Stimulated activated effector memory CD8-positive, alpha-beta T cell treated with anti-CD3 and anti-CD28 coated beads, Interleukin-12 subunit alpha, Interleukin-12 subunit beta, amount 100 ng/mL, for 72 hours (primary cell): ENCODE measurements around the gene STAP1.
"Not testable (repeated sequence)": the region's sequence is repeated elsewhere in the genome, so short reads cannot be mapped to it uniquely, and the experiment has no call there.

Source experiments
- ATAC-seq: fragments of 150-1000 bp; cut with Tn5 transposase; 2 replicates; pipeline ENCODE4 v1.10.0; 2021
- DNase-seq, 2 donors: peaks; one replicate each; pipeline ENCODE4 v3.0.0; 2021 to 2022; ENCODE audit warnings: low spot score in 2 of 2
- H3K27ac Mint-ChIP-seq: one replicate; pipeline ENCODE4 v1.8.0; 2022; ENCODE audit warnings: mild to moderate bottlenecking, mixed read lengths
- H3K36me3 Mint-ChIP-seq: one replicate; pipeline ENCODE4 v1.8.0; 2022; ENCODE audit warnings: mild to moderate bottlenecking, mixed read lengths
- H3K4me1 Mint-ChIP-seq: one replicate; pipeline ENCODE4 v1.8.0; 2022; ENCODE audit warnings: mixed read lengths
- H3K4me3 Mint-ChIP-seq: one replicate; pipeline ENCODE4 v1.8.0; 2022; ENCODE audit warnings: mild to moderate bottlenecking, mixed read lengths
- H3K9me3 Mint-ChIP-seq: one replicate; pipeline ENCODE4 v1.8.0; 2022; ENCODE audit warnings: mixed read lengths

The STAP1 gene

DNA sequence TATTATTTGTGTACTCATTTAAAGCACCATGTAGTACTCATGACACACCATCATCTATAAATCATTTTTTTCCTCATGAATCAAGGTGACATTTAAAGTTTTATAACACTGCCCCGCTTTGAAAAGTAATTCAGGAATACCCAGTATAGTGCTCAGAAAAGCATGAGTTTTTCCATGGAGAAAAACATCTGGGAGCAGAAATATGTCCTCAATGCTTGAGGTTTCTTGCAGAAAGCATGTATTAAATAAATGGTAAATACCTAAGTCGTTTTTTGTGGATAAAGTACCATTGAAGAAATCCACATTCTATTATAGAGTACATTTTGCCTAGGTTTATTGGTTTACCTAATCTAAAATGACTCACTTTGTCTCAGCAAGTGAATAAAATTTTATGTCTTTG is 76.2 kb downstream of the STAP1 start:
- Mint-ChIP-seq H3K4me3 (no peak overlapping the region), H3K27ac (no peak overlapping the region), H3K4me1 (no peaks in the 10 kb centered on the region), H3K9me3 (no peaks in the 10 kb centered on the region), H3K36me3 (peaks cover 88% of the 10 kb centered on the region)
- DNase-seq (no peak), ATAC-seq (no peak)

DNA sequence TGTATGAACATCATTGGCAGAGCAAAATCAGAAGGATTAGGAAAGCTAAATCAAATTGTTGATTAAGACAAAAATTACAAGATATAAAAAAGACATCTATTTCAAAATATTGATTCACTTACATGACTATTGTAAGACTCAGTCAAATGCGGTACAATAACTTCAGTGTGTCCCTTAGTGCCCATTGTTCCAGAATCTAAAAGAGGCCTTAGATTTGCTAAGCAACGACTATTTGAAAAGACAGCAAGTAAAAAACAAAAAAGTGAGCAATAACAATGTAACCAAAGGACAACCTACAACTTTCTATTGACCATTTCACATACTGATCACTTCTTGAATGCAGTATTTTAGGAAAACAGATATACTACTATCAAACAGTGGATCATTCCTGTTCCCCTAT is 76.8 kb downstream of the STAP1 start:
- DNase-seq = no peak
- H3K4me1 Mint-ChIP-seq = no peaks in the 10 kb centered on the region
- no peak overlapping the region for H3K27ac Mint-ChIP-seq
- peaks cover 88% of the 10 kb centered on the region for H3K36me3 Mint-ChIP-seq
- no peak overlapping the region for H3K4me3 Mint-ChIP-seq
- no peak for ATAC-seq
- no peaks in the 10 kb centered on the region for H3K9me3 Mint-ChIP-seq

DNA sequence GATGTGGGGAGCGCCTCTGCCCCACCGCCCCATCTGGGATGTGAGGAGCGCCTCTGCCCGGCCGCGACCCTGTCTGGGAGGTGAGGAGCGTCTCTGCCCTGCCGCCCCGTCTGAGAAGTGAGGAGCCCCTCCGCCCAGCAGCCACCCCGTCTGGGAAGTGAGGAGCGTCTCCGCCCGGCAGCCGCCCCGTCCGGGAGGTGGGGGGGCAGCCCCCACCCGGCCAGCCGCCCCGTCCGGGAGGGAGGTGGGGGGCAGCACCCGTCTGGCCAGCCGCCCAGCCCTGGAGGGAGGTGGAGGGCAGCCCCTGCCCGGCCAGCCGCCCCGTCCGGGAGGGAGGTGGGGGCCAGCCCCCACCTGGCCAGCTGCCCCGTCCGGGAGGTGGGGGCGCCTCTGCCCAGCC is 78.5 kb downstream of the STAP1 start:
- not testable (repeated sequence) for DNase-seq, ATAC-seq, H3K9me3 Mint-ChIP-seq, H3K27ac Mint-ChIP-seq, H3K4me3 Mint-ChIP-seq, H3K4me1 Mint-ChIP-seq
- H3K36me3 Mint-ChIP-seq = peaks cover 86% of the 10 kb centered on the region

DNA sequence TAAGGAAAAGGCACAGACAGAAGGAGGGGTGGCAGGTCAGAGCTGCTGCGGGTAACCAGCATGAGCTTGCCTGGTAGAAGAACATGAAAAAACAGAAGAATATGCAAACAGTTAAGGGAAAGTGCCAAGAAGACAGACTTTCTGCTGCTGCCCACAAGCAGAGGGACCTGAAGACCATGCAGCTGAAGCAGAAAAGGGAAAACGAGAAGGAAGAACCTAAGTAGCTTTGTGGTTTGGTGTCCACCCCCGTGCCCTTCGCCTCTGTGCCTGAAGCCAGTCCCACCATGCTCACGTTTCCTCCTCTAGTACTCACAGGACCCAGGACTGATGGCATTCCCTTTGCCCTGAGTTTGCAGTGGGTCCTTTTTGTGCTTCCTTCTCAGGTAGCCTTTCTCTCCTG is 79.6 kb downstream of the STAP1 start:
- Mint-ChIP-seq H3K4me3 (no peak overlapping the region), H3K4me1 (no peaks in the 10 kb centered on the region), H3K27ac (no peak overlapping the region), H3K9me3 (no peaks in the 10 kb centered on the region), H3K36me3 (peaks cover 82% of the 10 kb centered on the region)
- no peak for DNase-seq
- ATAC-seq = no peak

DNA sequence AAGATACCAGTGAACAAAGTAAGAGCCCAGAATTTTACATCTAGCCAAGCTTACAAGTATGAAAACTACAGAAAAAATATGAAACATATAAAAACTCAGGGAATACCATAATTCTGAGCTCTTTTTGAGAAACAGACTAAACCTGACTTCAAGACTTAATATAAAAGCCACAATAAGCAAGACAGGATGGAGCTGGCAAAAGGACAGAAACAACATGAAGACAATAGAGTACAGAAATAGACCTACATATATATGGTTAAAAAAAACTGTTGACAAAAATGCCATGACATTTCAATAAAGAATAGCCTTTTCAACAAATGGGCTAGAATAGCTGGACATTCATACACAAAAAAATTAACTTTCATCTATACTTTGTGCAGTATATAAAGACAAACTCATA is 93.0 kb downstream of the STAP1 start:
- no peak overlapping the region for H3K27ac Mint-ChIP-seq
- DNase-seq (no peak), ATAC-seq (no peak)
- no peak overlapping the region for H3K4me3 Mint-ChIP-seq
- peaks cover 78% of the 10 kb centered on the region for H3K36me3 Mint-ChIP-seq
- H3K9me3 Mint-ChIP-seq = peaks cover 5% of the 10 kb centered on the region
- H3K4me1 Mint-ChIP-seq = peaks cover 13% of the 10 kb centered on the region
